HG02759 (cell line): ENCODE data around the gene PDGFRA.
A peak's percentile ranks its signal among the peaks of the same experiment; 100 is the strongest.
"Not testable (repeated sequence)": the region's sequence is repeated elsewhere in the genome, so short reads cannot be mapped to it uniquely, and the experiment has no call there.

ENCODE experiments used
- ATAC-seq: cut with Tn5 transposase; IDR thresholded peaks from one replicate; pipeline ENCODE4 v1.9.1; 2021; ENCODE audit warnings: mild to moderate bottlenecking, moderate library complexity; ENCODE audit not compliant: unreplicated experiment

The PDGFRA gene

GRCh38 chr4:54317690-54318089, 88.6 kb downstream of the PDGFRA start:
- ATAC-seq: no peak

DNA sequence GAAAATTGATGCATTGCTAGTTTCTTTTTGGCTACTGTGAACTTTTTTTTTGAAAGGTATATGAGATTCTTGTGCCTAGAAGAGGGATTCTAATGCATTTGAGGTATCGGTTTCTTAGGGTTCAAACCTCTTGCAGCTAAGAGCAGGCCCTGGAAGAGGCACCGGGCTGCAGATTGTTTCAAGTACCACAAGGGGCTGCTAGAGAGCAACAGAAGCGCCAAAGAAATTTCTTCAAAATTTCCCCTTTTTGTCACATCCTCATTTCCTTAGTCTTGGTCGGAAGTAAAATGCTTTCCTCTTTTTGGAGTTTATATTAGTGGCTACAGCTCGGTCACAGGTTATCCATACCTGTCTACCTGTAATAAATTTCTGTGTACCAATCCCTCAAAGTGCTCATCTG, 89.8 kb downstream of the PDGFRA start:
- peak; percentile 28 for ATAC-seq

GRCh38 chr4:54320826-54321685, 92.0 kb downstream of the PDGFRA start:
- no peak for ATAC-seq

GRCh38 chr4:54322818-54323417, 93.8 kb downstream of the PDGFRA start:
- peak; percentile 84 for ATAC-seq

GRCh38 chr4:54330896-54331295, 101.8 kb downstream of the PDGFRA start:
- no peak for ATAC-seq

- ATAC-seq: no peak
These were observed 103.4 kb downstream of the PDGFRA start for GRCh38 chr4:54332542-54332941.

DNA sequence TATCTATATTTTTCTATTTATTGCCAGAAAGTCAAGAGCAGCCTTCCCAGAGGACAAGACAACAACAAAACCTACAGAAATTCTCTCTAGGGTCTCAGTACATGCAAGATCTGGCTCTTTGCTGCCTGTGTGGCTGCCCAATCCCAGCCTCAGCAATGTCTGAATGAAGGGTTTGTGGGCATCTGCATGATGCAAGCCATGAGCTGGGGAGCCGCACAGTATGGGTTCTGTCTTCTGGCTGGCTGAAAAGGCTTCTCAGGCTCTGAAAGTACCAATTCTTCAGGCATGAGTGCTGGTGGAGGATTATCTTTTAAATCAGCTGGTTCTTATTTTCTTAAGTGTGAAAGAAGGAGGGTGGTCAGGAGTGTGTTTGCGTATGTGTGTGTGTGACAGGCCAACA, 104.6 kb downstream of the PDGFRA start:
- ATAC-seq: no peak

DNA sequence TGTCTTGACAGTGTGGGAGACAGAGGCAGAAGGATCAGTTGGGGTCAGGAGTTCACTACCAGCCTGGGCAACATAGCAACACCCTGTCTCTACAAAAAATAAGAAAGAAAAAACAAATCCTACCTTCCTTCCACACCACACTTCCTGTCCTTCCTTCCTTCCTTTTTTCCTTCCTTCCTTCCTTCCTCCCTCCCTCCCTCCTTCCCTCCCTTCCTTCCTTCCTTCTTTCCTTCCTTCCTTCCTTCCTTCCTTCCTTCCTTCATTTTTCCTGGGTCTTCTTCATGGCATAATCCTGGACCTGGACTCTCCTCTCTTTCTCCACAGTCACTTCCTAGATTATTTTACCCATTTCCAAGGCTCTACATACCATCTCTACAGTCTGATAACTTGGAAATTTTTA, 105.7 kb downstream of the PDGFRA start:
- ATAC-seq: not testable (repeated sequence)

DNA sequence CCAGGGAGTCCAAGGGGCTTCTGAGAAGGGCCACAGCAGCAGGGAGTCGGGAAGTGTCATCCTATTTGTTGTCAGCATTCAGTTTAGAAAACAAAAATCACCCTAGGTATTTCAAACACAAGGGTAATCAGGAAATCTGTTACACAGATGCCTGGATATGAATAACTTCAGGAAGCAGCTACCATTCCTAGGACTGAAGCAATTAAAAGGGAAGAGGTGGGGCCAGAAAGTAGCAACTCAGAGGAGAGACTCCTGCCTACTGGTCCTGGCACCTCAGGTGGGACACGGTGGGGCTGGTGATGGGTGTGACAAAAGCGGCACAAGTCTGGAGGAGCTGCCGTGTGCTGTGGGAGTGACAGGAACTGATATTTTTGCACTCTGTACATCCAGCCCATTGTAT, 107.9 kb downstream of the PDGFRA start:
- no peak for ATAC-seq

DNA sequence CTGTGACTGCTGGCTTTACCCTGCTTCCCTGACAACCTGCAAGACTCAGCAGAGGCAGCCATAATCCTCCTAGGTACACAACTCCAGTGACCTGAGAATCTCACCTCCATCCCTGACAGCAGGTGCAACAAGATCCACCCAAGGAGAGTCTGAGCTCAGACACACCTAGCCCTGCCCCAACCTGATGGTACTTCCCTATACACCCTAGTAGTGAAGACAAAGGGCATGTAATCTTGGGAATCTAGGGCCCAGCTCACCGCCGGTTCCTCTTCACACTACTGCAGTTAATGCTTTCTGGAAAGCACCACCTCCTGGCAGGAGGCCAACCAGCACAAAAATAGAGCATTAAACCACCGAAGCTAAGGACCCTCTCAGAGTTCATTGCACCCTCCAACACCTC, 113.0 kb downstream of the PDGFRA start:
- not testable (repeated sequence) for ATAC-seq
